Mesendoderm (in vitro differentiated cells): Measurements from ENCODE around the gene MBOAT1.

Experiments used
- DNase-seq: peaks from one replicate; pipeline ENCODE4 v3.0.0; 2013
- H2AK5ac ChIP-seq: 2 replicates; pipeline ENCODE4 v1.6.1; 2013; ENCODE audit warnings: low read length, inconsistent platforms
- H2BK120ac ChIP-seq: 2 replicates; pipeline ENCODE4 v1.6.1; 2013; ENCODE audit warnings: low read depth, mild to moderate bottlenecking, low read length, moderate library complexity, mixed read lengths
- H2BK15ac ChIP-seq: replicated peaks from 2 replicates; pipeline ENCODE4 v1.6.1; 2013; ENCODE audit warnings: low read depth, mild to moderate bottlenecking, moderate library complexity
- H2BK5ac ChIP-seq: 2 replicates; pipeline ENCODE4 v1.6.1; 2013; ENCODE audit warnings: low read length, inconsistent platforms
- H3K18ac ChIP-seq: 2 replicates; pipeline ENCODE4 v1.6.1; 2013; ENCODE audit warnings: mild to moderate bottlenecking, low read length, mixed read lengths
- H3K23ac ChIP-seq: one replicate; pipeline ENCODE4 v1.6.1; 2013; ENCODE audit warnings: low read length
- H3K27ac ChIP-seq: 2 replicates; pipeline ENCODE4 v1.5.1; 2013; ENCODE audit warnings: low read depth, mild to moderate bottlenecking, inconsistent platforms, low read length, moderate library complexity
- H3K27me3 ChIP-seq: 2 replicates; pipeline ENCODE4 v1.6.1; 2013; ENCODE audit warnings: low read length, control low read depth, mild to moderate bottlenecking, inconsistent platforms; ENCODE audit not compliant: insufficient read depth, poor library complexity
- H3K36me3 ChIP-seq: 2 replicates; pipeline ENCODE4 v1.6.1; 2013; ENCODE audit warnings: low read length, inconsistent platforms; ENCODE audit not compliant: control insufficient read depth, insufficient read depth
- H3K4ac ChIP-seq: one replicate; pipeline ENCODE4 v1.6.1; 2013; ENCODE audit warnings: low read depth, mild to moderate bottlenecking, low read length, moderate library complexity
- H3K4me1 ChIP-seq: 2 replicates; pipeline ENCODE4 v1.6.1; 2013; ENCODE audit warnings: low read depth, low read length, inconsistent platforms; ENCODE audit not compliant: control insufficient read depth
- H3K4me2 ChIP-seq: 2 replicates; pipeline ENCODE4 v1.6.1; 2013; ENCODE audit warnings: low read length
- H3K4me3 ChIP-seq: 2 replicates; pipeline ENCODE4 v1.5.1; 2013; ENCODE audit warnings: mild to moderate bottlenecking, low read length
- H3K56ac ChIP-seq: one replicate; pipeline ENCODE4 v1.6.1; 2013; ENCODE audit warnings: low read length
- H3K79me1 ChIP-seq: 2 replicates; pipeline ENCODE4 v1.6.1; 2013; ENCODE audit warnings: low read length, inconsistent platforms
- H3K79me2 ChIP-seq: 2 replicates; pipeline ENCODE4 v1.6.1; 2013; ENCODE audit warnings: mild to moderate bottlenecking, low read length; ENCODE audit not compliant: control insufficient read depth, insufficient read depth
- H3K9ac ChIP-seq: 2 replicates; pipeline ENCODE4 v1.6.1; 2013; ENCODE audit warnings: low read length, inconsistent platforms
- H4K5ac ChIP-seq: one replicate; pipeline ENCODE4 v1.6.1; 2013; ENCODE audit warnings: low read length
- H4K8ac ChIP-seq: one replicate; pipeline ENCODE4 v1.6.1; 2013; ENCODE audit warnings: low read depth, mild to moderate bottlenecking, control low read depth, low read length, moderate library complexity
- WGBS: extraction: QIAGEN DNeasy Blood & Tissue Kit; methylation state at CpG from one replicate; pipeline ENCODE4 v1.1.7; 2013; ENCODE audit warnings: low lambda C conversion rate, missing lambda C conversion rate; ENCODE audit not compliant: insufficient coverage; ENCODE audit errors: extremely low coverage; 5-methylcytosine and 5-hydroxymethylcytosine counted together

Gene MBOAT1

GRCh38 chr6:20070047-20070446 is 142.2 kb downstream of the MBOAT1 start:
- H4K8ac ChIP-seq, result no peak overlapping the region
- H3K79me1 ChIP-seq, result no peaks in the 10 kb centered on the region
- no peak overlapping the region for H3K4me2 ChIP-seq
- no peak overlapping the region for H2BK15ac ChIP-seq
- no peak overlapping the region for H2BK120ac ChIP-seq
- H3K23ac ChIP-seq, result no peak overlapping the region
- WGBS, result no CpG with 5 or more reads among the region's 3 CpGs
- H3K36me3 ChIP-seq, result no peaks in the 10 kb centered on the region
- H3K79me2 ChIP-seq, result no peaks in the 10 kb centered on the region
- no peak overlapping the region for H3K4ac ChIP-seq
- no peak overlapping the region for H2AK5ac ChIP-seq
- H3K9ac ChIP-seq, result no peak overlapping the region
- no peak overlapping the region for H4K5ac ChIP-seq
- no peak for DNase-seq
- H3K27me3 ChIP-seq, result no peaks in the 10 kb centered on the region
- H3K56ac ChIP-seq, result no peak overlapping the region
- H3K4me1 ChIP-seq, result no peaks in the 10 kb centered on the region
- no peak overlapping the region for H3K27ac ChIP-seq
- H2BK5ac ChIP-seq, result no peak overlapping the region
- no peak overlapping the region for H3K4me3 ChIP-seq
- no peak overlapping the region for H3K18ac ChIP-seq

GRCh38 chr6:20069021-20069522 is 143.2 kb downstream of the MBOAT1 start:
- H3K23ac ChIP-seq, result no peak overlapping the region
- no peak overlapping the region for H4K5ac ChIP-seq
- WGBS, result no CpG with 5 or more reads among the region's 12 CpGs

DNA sequence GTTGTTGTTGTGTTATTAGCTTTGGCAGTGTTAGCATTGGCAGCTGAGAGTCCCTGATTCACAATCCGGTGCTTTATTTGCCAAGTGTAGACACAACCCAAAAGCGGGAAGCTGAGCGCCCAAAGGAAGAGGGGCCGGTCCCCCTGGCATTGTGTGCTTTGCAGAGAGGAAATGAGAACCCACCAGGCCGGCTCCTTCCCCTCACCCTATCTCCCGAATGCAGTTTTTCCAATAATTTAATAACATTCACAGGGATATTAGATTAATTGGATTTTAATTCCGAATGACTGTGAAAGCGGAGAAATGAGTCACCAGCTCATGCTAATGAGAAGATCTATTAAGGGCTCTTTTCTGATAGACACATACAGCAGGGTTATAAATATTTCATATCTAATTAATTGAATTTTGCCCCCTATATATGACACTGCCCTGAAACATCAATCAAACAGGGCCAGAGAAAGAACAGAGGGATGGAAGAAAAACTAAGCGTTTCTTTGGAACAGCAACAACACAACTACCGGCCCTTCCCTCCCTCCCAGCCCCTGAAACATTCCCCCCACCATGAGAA is 143.8 kb downstream of the MBOAT1 start:
- no peak for DNase-seq
- Histone ChIP-seq H3K27me3 (no peaks in the 10 kb centered on the region), H3K56ac (no peak overlapping the region), H3K4me3 (no peak overlapping the region), H3K79me1 (no peaks in the 10 kb centered on the region), H3K23ac (no peak overlapping the region), H3K4me1 (no peaks in the 10 kb centered on the region), H3K4ac (no peak overlapping the region), H2BK5ac (no peak overlapping the region), H3K36me3 (no peaks in the 10 kb centered on the region), H3K79me2 (no peaks in the 10 kb centered on the region), H4K8ac (no peak overlapping the region), H2BK120ac (no peak overlapping the region), H3K27ac (no peak overlapping the region), H3K18ac (no peak overlapping the region), H3K9ac (no peak overlapping the region), H4K5ac (no peak overlapping the region), H2BK15ac (no peak overlapping the region), H2AK5ac (no peak overlapping the region), H3K4me2 (no peak overlapping the region)
- WGBS, result no CpG with 5 or more reads among the region's 10 CpGs

More at GRCh38 chr6:20069021-20069522, 143.2 kb downstream of the MBOAT1 start:
- Histone ChIP-seq H3K4me1 (no peaks in the 10 kb centered on the region), H3K4me3 (no peak overlapping the region), H2AK5ac (no peak overlapping the region), H3K79me1 (no peaks in the 10 kb centered on the region), H2BK120ac (no peak overlapping the region), H3K4me2 (no peak overlapping the region), H3K36me3 (no peaks in the 10 kb centered on the region), H3K18ac (no peak overlapping the region), H3K4ac (no peak overlapping the region), H4K8ac (no peak overlapping the region), H3K9ac (no peak overlapping the region), H3K56ac (no peak overlapping the region), H3K27ac (no peak overlapping the region), H2BK15ac (no peak overlapping the region), H2BK5ac (no peak overlapping the region), H3K27me3 (no peaks in the 10 kb centered on the region), H3K79me2 (no peaks in the 10 kb centered on the region)
- DNase-seq, result no peak

- Histone ChIP-seq H3K36me3 (no peaks in the 10 kb centered on the region), H3K79me2 (no peaks in the 10 kb centered on the region), H3K4me3 (no peak overlapping the region), H2BK5ac (no peak overlapping the region), H3K79me1 (no peaks in the 10 kb centered on the region), H2AK5ac (no peak overlapping the region), H3K9ac (no peak overlapping the region), H3K23ac (no peak overlapping the region), H3K56ac (no peak overlapping the region), H3K27me3 (no peaks in the 10 kb centered on the region), H4K5ac (no peak overlapping the region), H3K4ac (no peak overlapping the region), H4K8ac (no peak overlapping the region), H2BK120ac (no peak overlapping the region), H3K4me1 (no peaks in the 10 kb centered on the region), H3K4me2 (no peak overlapping the region), H3K27ac (no peak overlapping the region), H3K18ac (no peak overlapping the region), H2BK15ac (no peak overlapping the region)
- no peak for DNase-seq
- no CpG with 5 or more reads among the region's 5 CpGs for WGBS
These were observed 150.3 kb downstream of the MBOAT1 start for GRCh38 chr6:20061952-20062351.

DNA sequence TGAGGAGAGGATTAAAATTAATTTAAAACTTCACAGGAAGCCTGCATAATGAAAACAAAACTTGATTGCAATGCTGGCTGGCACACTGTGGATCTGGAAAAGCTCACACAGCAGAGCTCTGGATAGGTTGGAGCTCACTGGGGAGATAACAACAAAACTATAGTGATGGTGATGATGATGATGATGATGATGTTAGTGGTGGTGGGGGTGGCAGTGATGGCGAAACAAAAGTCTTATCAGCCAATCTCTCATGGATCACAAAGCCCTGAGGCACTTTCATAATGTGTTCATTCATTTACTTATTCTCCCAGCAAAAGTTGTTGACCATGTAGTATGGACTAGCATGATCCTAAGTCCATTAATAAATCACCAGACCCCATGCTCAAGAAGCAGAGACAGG is 152.0 kb downstream of the MBOAT1 start:
- Histone ChIP-seq H3K56ac (no peak overlapping the region), H2BK15ac (no peak overlapping the region), H3K79me2 (no peaks in the 10 kb centered on the region), H3K23ac (no peak overlapping the region), H2BK5ac (no peak overlapping the region), H3K4me1 (no peaks in the 10 kb centered on the region), H3K18ac (no peak overlapping the region), H3K4me2 (no peak overlapping the region), H3K27ac (no peak overlapping the region), H2BK120ac (no peak overlapping the region), H3K36me3 (no peaks in the 10 kb centered on the region), H3K4ac (no peak overlapping the region), H4K8ac (no peak overlapping the region), H4K5ac (no peak overlapping the region), H2AK5ac (no peak overlapping the region), H3K4me3 (no peak overlapping the region), H3K79me1 (no peaks in the 10 kb centered on the region), H3K9ac (no peak overlapping the region), H3K27me3 (no peaks in the 10 kb centered on the region)
- DNase-seq, result no peak
- no CpG with 5 or more reads among the region's 1 CpG for WGBS

- Histone ChIP-seq H3K56ac (no peak overlapping the region), H2BK5ac (no peak overlapping the region), H2AK5ac (no peak overlapping the region), H3K27ac (no peak overlapping the region), H3K4ac (no peak overlapping the region), H3K9ac (no peak overlapping the region), H3K4me2 (no peak overlapping the region), H3K23ac (no peak overlapping the region), H2BK120ac (no peak overlapping the region), H3K18ac (no peak overlapping the region), H4K8ac (no peak overlapping the region), H2BK15ac (no peak overlapping the region), H3K4me1 (no peaks in the 10 kb centered on the region), H4K5ac (no peak overlapping the region), H3K27me3 (no peaks in the 10 kb centered on the region), H3K36me3 (no peaks in the 10 kb centered on the region), H3K79me2 (no peaks in the 10 kb centered on the region), H3K79me1 (no peaks in the 10 kb centered on the region), H3K4me3 (no peak overlapping the region)
- no CpG with 5 or more reads among the region's 3 CpGs for WGBS
- no peak for DNase-seq
These were observed 153.4 kb downstream of the MBOAT1 start for GRCh38 chr6:20058912-20059311.
